SH-SY5Y (cell line): Measurements from ENCODE around the gene EPHA7.

ENCODE experiments used
- GATA2 ChIP-seq: IDR thresholded peaks from 2 replicates; pipeline ENCODE4 v1.6.1; 2011; ENCODE audit warnings: mild to moderate bottlenecking, low read depth, low read length
- GATA3 ChIP-seq: IDR thresholded peaks from 2 replicates; pipeline ENCODE4 v1.6.1; 2011; ENCODE audit warnings: low read depth, mild to moderate bottlenecking, low read length, moderate library complexity

DNA sequence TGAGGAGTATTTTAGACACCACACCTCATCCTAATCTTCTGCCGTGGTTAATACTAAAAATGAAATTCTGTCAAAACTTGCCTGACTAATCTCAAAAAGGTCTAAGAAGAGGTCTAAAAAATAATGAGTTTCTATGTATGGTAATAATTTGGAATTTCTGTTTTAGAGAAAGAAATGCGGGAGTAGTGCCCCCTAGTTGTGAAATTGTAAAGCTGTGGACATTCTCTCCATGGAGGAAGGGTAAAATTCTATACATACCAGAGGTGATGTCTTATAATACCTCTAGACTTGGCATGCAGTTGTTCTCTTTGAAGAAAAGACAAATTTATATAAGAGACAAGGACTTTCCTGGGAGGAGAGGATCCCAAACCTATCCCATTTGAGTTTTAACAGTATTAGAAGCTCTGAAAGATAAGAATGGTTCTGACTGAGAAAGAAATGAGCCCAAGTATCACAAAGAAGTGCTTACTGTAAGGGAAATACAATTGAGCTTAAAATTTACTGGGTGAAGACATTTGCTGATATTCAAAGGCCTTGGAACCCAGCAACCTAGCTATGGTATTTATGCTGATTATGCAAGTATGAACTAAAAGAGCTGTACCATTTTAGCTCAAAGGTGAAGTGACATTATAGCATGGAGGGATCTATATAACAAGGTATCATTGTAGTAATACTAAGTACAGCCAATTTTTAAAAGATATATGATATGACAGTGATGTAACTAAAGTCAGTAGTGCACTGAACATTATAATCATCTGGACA, 5.1 kb upstream of the EPHA7 start:
- TF ChIP-seq GATA2 (no peak), GATA3 (no peak)
